Body of pancreas (tissue), 4 donors: Measurements from ENCODE around the gene RAB8A. TPM values are rescaled to one million over a fixed set of nuclear protein-coding genes. Genes with fewer than 3 reads are reported as not detected.
"Not testable (repeated sequence)": the region's sequence is repeated elsewhere in the genome, so short reads cannot be mapped to it uniquely, and the experiment has no call there.

Experiments
- ATAC-seq: fragments of 150-250 bp; one replicate; pipeline ENCODE4 v1.9.1; 2016
- DNase-seq, 4 donors: peaks; one replicate each; pipeline ENCODE4 v3.0.0-alpha.2; 2019
- H3K27ac ChIP-seq, 4 donors: fragments of 200-600 bp; sonication (generic); 1 replicate in 3 of 4; 2 replicates in 1 of 4; pipeline versions ENCODE4 v1.5.1 to v1.6.1; 2016 to 2019; ENCODE audit warnings: mild to moderate bottlenecking in 1 of 4, mixed read lengths in 1 of 4, moderate library complexity in 1 of 4
- H3K27me3 ChIP-seq, 2 donors: fragments of 200-600 bp; sonication (generic); one replicate each; pipeline ENCODE4 v1.6.0; 2016; ENCODE audit warnings: mild to moderate bottlenecking in 1 of 2
- H3K36me3 ChIP-seq, 2 donors: fragments of 200-600 bp; sonication (generic); replicated peaks in 1 of 2; 2 replicates each; pipeline ENCODE4 v1.5.1; 2016; ENCODE audit warnings: low read depth in 2 of 2; ENCODE audit not compliant: insufficient read depth in 1 of 2
- H3K4me1 ChIP-seq: fragments of 200-600 bp; sonication (generic); one replicate; pipeline ENCODE4 v1.6.0; 2016
- H3K4me3 ChIP-seq, 2 donors: fragments of 200-600 bp; sonication (generic); 1 replicate in 1 of 2; 2 replicates in 1 of 2; pipeline ENCODE4 v1.5.1; 2016 to 2019
- H3K9me3 ChIP-seq, 3 donors: fragments of 200-600 bp; sonication (generic); 1 replicate in 2 of 3; 2 replicates in 1 of 3; pipeline ENCODE4 v1.5.1; 2016
- POLR2A ChIP-seq, 3 donors: fragments of 450-650 bp; IDR thresholded peaks; one replicate each; pipeline ENCODE4 v1.6.1; 2016; ENCODE audit warnings: antibody characterized with exemption in 3 of 3, mild to moderate bottlenecking in 2 of 3
- WGBS, 2 donors: methylation state at CpG; one replicate each; pipeline ENCODE4 v1.1.5; 2017; 5-methylcytosine and 5-hydroxymethylcytosine counted together
- intact Hi-C: fragments of 100-400 bp; cut with DNase I; formaldehyde crosslinking; loops from one replicate; pipeline ENCODE4 v1.15.1; 2023
- total RNA-seq, 2 donors: library from RNA; depleted of rRNA; stranded (reverse); fragments of >200 nt; gene quantifications; one replicate each; pipeline ENCODE4 v1.1.0, GENCODE V29; 2016
- TF ChIP-seq, protein P1 (sequence below), 7 experiments: fragments of 450-650 bp in 4 of 7; fragments of 200-600 bp in 3 of 7; sonication (generic) in 3 of 7; IDR thresholded peaks; one replicate each; pipeline ENCODE4 v1.5.1; 2016 to 2019; ENCODE audit warnings: antibody characterized with exemption in 7 of 7

Gene RAB8A
- total RNA-seq, 2 donors from 2014 or later, result 15.5 to 32.2 TPM

DNA sequence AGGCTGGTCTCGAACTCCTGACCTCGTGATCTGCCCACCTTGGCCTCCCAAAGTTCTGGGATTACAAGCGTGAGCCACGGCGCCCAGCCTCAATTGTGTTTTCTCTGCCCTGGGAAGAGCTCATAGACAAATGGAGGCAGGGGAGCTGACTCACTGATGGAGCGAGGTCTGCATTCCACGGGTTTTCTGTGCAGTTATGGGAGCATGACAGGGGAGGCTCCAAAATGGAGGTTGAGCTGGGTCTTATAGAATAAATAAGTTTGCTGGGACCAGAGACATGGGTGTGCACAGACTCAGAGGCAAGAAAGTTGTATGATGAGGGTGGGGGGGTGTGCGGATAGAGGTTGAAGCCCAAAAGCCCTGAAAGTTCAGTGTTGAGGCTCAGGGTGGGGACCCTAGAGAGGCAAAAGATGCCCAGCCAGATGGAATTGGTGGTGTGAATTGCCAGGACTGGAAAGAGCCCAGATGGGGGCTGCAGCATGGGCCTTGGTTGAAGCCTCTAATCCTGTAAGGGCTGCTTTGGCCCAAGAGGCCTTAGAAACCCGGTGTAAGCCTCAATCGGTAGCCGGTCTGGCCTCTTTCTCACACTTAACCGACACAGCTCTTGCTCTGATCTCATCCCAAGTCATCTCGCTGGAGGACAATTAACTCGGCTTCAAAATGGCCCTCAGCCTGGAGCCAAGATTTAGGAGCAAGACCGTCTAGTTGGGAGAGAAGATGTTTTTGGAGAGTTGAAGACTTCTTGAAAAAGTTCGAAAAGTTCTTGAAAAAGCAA lies 33.5 kb upstream of the RAB8A start:
- H3K36me3 ChIP-seq, result peaks cover 0 to 2% of the 10 kb centered on the region in 2 donors
- H3K4me1 ChIP-seq, result peaks cover 35% of the 10 kb centered on the region
- ATAC-seq, result no peak
- peak overlapping the region; percentile 69 to 98 (median 95) for H3K27ac ChIP-seq
- no peak overlapping the region for H3K4me3 ChIP-seq
- H3K9me3 ChIP-seq, result no peaks in the 10 kb centered on the region
- intact Hi-C loops, result no loop called here
- WGBS, 2 donors, result 55 to 60% methylated on average over 13 to 16 of the region's 16 CpGs
- TF ChIP-seq, protein P1, sequence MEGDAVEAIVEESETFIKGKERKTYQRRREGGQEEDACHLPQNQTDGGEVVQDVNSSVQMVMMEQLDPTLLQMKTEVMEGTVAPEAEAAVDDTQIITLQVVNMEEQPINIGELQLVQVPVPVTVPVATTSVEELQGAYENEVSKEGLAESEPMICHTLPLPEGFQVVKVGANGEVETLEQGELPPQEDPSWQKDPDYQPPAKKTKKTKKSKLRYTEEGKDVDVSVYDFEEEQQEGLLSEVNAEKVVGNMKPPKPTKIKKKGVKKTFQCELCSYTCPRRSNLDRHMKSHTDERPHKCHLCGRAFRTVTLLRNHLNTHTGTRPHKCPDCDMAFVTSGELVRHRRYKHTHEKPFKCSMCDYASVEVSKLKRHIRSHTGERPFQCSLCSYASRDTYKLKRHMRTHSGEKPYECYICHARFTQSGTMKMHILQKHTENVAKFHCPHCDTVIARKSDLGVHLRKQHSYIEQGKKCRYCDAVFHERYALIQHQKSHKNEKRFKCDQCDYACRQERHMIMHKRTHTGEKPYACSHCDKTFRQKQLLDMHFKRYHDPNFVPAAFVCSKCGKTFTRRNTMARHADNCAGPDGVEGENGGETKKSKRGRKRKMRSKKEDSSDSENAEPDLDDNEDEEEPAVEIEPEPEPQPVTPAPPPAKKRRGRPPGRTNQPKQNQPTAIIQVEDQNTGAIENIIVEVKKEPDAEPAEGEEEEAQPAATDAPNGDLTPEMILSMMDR (IDR thresholded peaks at IDR 0.05), result no peak
- TF ChIP-seq POLR2A (IDR thresholded peaks at IDR 0.05), result no peak
- DNase-seq, result peak in 1 of 4 donors; percentile 16
- no peaks in the 10 kb centered on the region for H3K27me3 ChIP-seq

DNA sequence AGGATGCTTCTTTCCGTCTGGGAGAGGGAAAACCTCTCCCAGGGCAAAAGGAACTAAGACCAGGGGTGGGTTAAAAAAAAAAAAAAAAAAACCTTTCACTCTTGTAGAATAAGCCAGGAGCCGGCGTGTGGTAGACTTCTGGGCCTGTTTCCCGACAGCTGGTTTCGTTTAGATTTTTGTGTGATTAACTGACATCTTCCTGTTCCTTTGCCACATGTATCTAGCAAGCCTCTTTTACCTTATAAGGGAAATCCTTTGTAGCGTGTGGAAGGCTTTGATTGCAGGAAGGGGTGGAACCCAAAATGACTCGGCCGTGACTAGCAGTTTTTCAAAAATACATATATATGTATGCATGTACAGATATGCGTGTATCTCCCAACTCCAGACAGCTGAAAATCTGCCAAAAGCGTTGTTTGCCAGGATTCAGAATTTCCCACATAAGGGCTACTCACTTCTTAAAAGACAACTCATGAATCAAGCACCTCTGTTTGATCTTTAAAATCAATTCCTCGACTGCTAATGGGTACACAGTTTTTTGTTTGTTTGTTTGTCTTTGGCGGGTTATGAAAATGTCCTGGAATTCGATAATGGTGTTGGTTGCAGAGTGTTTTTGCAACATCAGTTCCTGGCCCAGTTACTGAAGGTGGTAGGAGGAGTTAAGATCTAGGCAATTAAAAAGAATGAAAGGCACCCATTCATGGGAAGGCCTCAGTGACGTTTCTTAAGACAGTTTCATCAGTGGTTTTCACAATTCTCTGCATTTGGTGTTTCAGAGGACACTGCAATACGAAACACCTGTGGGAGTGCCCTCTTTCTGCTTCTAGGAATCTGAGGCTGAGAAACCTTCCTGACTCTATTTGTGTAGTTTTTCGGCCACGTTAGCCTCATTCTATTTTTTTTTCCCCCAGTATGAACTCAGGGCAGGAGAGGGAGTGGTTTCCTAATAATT lies 32.7 kb upstream of the RAB8A start:
- ATAC-seq, result peak; percentile 28
- no peaks in the 10 kb centered on the region for H3K27me3 ChIP-seq
- H3K9me3 ChIP-seq, result no peaks in the 10 kb centered on the region
- H3K36me3 ChIP-seq, result peaks cover 0 to 5% of the 10 kb centered on the region in 2 donors
- intact Hi-C loops, result no loop called here
- no peak overlapping the region for H3K4me3 ChIP-seq
- WGBS, 2 donors, result 16 to 18% methylated on average over 17 of the region's 17 CpGs
- peaks cover 35% of the 10 kb centered on the region for H3K4me1 ChIP-seq
- peak overlapping the region; percentile 44 to 98 (median 95) for H3K27ac ChIP-seq
- DNase-seq, result peak in 3 of 4 donors; percentile 58 to 76 (median 58)
- TF ChIP-seq POLR2A (IDR thresholded peaks at IDR 0.05), result peak in 2 of 3 donors; percentile 29 to 49
- TF ChIP-seq, protein P1 (IDR thresholded peaks at IDR 0.05), result no peak

DNA sequence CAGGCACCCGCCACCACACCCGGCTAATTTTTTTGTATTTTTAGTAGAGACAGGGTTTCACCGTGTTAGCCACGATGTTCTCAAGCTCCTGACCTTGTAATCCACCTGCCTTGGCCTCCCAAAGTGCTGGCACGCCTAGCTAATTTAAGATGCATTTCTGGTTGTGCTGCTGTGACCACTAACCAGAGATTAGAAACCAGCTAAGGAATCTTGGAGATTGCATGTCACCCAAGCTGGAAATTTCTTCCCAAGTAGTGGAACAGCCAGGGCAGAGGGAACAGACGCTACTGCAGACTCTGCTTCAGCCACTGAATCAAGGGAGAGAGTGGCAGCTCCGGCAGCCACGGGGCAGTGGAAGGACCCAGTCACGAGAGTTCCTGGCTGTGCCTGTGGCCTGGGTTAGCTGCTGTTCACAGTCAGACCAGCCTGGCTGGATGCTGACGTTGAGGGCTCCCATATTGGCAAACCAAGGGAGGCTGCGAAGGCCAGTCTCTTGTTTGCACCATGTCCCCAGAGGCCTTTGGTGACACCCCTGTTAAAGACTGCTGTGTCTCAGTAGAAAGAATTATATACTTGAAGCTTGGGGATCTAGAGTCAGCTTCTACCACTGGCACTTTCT lies 27.5 kb upstream of the RAB8A start:
- intact Hi-C loops, result no loop called here
- Histone ChIP-seq H3K36me3 (peaks cover 0 to 15% of the 10 kb centered on the region in 2 donors), H3K4me1 (peaks cover 39% of the 10 kb centered on the region), H3K4me3 (no peak overlapping the region), H3K27me3 (no peaks in the 10 kb centered on the region), H3K9me3 (no peaks in the 10 kb centered on the region), H3K27ac (no peak overlapping the region)
- DNase-seq (no peak), ATAC-seq (no peak)
- WGBS, 2 donors, result 85 to 94% methylated on average over 7 to 11 of the region's 11 CpGs
- TF ChIP-seq POLR2A (IDR thresholded peaks at IDR 0.05), result no peak
- TF ChIP-seq, protein P1 (IDR thresholded peaks at IDR 0.05), result no peak

DNA sequence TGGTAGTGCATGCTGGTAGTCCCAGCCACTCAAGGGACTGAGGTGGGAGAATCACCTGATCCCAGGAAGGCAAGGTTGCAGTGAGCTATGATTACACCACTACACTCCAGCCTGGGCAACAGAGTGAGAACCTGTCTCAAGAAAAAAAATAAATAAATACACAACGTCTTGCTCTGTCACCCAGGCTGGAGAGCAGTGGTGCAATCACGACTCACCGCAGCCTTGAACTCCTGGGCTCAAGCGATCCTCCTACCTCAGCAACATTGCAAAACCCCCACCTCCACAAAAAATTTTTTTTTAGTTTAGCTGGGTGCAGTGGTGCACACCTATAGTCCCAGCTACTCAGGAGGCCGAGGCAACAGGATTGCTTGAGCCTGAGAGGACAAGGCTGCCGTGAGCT lies 26.6 kb upstream of the RAB8A start:
- peaks cover 36% of the 10 kb centered on the region for H3K4me1 ChIP-seq
- H3K9me3 ChIP-seq, result no peaks in the 10 kb centered on the region
- WGBS, 2 donors, result 68 to 73% methylated on average over 6 of the region's 6 CpGs
- H3K4me3 ChIP-seq, result no peak overlapping the region
- H3K36me3 ChIP-seq, result peaks cover 0 to 15% of the 10 kb centered on the region in 2 donors
- no peak for ATAC-seq
- peak overlapping the region in 1 of 4 donors; percentile 45 for H3K27ac ChIP-seq
- H3K27me3 ChIP-seq, result no peaks in the 10 kb centered on the region
- no peak for DNase-seq
- intact Hi-C loops, result no loop called here
- TF ChIP-seq, protein P1 (IDR thresholded peaks at IDR 0.05), result no peak
- TF ChIP-seq POLR2A (IDR thresholded peaks at IDR 0.05), result no peak

DNA sequence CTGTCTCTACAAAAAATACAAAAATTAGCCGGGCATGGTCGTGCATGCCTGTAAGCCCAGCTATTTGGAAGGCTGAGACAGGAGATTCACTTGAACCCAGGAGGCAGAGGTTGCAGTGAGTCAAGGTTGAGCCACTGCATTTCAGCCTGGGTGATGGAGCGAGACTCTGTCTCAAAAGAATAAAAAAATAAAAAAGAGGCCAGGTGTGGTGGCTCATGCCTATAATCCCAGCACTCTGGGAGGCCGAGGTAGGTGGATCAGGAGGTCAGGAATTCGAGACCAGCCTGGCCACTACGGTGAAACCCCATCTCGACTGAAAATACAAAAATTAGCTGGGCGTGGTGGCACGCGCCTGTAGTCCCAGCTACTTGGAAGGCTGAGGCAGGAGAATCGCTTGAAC lies 24.3 kb upstream of the RAB8A start:
- intact Hi-C loops, ATAC-seq, H3K9me3 ChIP-seq, DNase-seq, H3K4me3 ChIP-seq, H3K27me3 ChIP-seq: not testable (repeated sequence)
- Histone ChIP-seq H3K4me1 (peaks cover 39% of the 10 kb centered on the region), H3K36me3 (peaks cover 13 to 20% of the 10 kb centered on the region in 2 donors), H3K27ac (peak overlapping the region in 3 of 4 donors; percentile 70 to 89 (median 84))
- WGBS, 2 donors, result 78 to 85% methylated on average over 11 of the region's 11 CpGs
